Gastroesophageal sphincter (tissue), 3 donors: Measurements from ENCODE around the gene SULT4A1.

Source experiments
- POLR2A ChIP-seq, 2 donors: fragments of 450-650 bp; IDR thresholded peaks; one replicate each; pipeline ENCODE4 v1.6.1; 2017; ENCODE audit warnings: antibody characterized with exemption in 2 of 2, mild to moderate bottlenecking in 2 of 2, moderate library complexity in 1 of 2
- POLR2AphosphoS5 ChIP-seq: sonication (generic); formaldehyde crosslinking; IDR thresholded peaks from one replicate; pipeline ENCODE4 v1.6.1; 2017; ENCODE audit warnings: antibody characterized with exemption
- TF ChIP-seq, protein P1 (sequence below), 4 experiments: fragments of 200-600 bp in 2 of 4; fragments of 450-650 bp in 2 of 4; sonication (generic) in 1 of 4; IDR thresholded peaks; one replicate each; pipeline ENCODE4 v1.5.1; 2017 to 2019; ENCODE audit warnings: antibody characterized with exemption in 4 of 4, mild to moderate bottlenecking in 2 of 4, moderate library complexity in 2 of 4

DNA sequence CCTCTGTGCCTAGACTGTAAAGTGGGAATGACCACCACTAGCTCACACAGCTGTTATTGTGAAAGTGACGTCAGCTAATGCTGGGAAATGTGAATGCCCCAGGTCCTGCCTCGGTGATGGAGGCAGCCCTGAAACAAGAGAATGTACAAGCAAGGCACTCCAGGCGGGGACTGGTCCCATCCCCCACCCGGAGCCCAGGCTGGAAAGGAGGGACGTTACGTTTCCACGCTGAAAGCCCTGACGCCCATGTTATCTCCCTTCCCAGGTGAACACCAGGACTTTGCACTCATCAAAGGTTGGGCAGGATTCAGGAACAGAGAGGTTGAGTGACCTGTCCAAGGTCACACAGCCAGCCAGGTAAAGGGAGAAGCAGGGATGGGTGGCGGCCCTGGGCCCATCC, 784 bp downstream of the SULT4A1 start:
- TF ChIP-seq, protein P1, sequence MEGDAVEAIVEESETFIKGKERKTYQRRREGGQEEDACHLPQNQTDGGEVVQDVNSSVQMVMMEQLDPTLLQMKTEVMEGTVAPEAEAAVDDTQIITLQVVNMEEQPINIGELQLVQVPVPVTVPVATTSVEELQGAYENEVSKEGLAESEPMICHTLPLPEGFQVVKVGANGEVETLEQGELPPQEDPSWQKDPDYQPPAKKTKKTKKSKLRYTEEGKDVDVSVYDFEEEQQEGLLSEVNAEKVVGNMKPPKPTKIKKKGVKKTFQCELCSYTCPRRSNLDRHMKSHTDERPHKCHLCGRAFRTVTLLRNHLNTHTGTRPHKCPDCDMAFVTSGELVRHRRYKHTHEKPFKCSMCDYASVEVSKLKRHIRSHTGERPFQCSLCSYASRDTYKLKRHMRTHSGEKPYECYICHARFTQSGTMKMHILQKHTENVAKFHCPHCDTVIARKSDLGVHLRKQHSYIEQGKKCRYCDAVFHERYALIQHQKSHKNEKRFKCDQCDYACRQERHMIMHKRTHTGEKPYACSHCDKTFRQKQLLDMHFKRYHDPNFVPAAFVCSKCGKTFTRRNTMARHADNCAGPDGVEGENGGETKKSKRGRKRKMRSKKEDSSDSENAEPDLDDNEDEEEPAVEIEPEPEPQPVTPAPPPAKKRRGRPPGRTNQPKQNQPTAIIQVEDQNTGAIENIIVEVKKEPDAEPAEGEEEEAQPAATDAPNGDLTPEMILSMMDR (IDR thresholded peaks at IDR 0.05) = no peak
- no peak for TF ChIP-seq POLR2AphosphoS5
- TF ChIP-seq POLR2A (IDR thresholded peaks at IDR 0.05) = no peak
